AG04450 (cell line): Measurements from ENCODE around the gene SLC6A6. TPM values are rescaled to one million over a fixed set of nuclear protein-coding genes. Genes with fewer than 3 reads are reported as not detected.

Source experiments
- CTCF ChIA-PET: fragments of 300-600, 350-600 bp; formaldehyde crosslinking; extraction: SDS; loops from one replicate; lab custom pipeline; 2022; ENCODE audit warnings: antibody characterized with exemption, inconsistent platforms; lab: Charles Lee
- POLR2A ChIA-PET: fragments of 350-600 bp; formaldehyde crosslinking; extraction: SDS; loops from one replicate; lab custom pipeline; 2021; ENCODE audit warnings: antibody characterized with exemption, inconsistent platforms; lab: Yijun Ruan, JAX
- DNase-seq: peaks from one replicate; pipeline ENCODE4 v3.0.0-alpha.2; 2011; ENCODE audit warnings: low read depth, low spot score
- H3K27ac ChIP-seq: one replicate; pipeline ENCODE4 v1.5.1; 2012; ENCODE audit warnings: low read depth, low read length, control low read depth
- H3K27me3 ChIP-seq: one replicate; pipeline ENCODE4 v1.6.0; 2012; ENCODE audit warnings: low read length; ENCODE audit not compliant: control insufficient read depth, insufficient read depth
- H3K4me3 ChIP-seq: 2 replicates; pipeline ENCODE4 v1.5.1; 2011; ENCODE audit warnings: mild to moderate bottlenecking, low read depth, low read length, control low read depth
- H3K9me3 ChIP-seq: 2 replicates; pipeline ENCODE4 v1.5.1; 2012; ENCODE audit warnings: low read length; ENCODE audit not compliant: control insufficient read depth, insufficient read depth
- polyA plus RNA-seq: library from polyadenylated mRNA; depleted of rRNA; stranded (reverse); fragments of >200 nt; gene quantifications from 2 replicates; pipeline ENCODE4 v1.2.3, GENCODE V29; 2011
- TF ChIP-seq, protein P1 (sequence below): IDR thresholded peaks from 2 replicates; pipeline ENCODE4 v1.5.1; 2011; ENCODE audit warnings: low read depth, low read length, control low read depth, inconsistent platforms

The SLC6A6 gene
- polyA plus RNA-seq, 1 experiment = 30.8 TPM

DNA sequence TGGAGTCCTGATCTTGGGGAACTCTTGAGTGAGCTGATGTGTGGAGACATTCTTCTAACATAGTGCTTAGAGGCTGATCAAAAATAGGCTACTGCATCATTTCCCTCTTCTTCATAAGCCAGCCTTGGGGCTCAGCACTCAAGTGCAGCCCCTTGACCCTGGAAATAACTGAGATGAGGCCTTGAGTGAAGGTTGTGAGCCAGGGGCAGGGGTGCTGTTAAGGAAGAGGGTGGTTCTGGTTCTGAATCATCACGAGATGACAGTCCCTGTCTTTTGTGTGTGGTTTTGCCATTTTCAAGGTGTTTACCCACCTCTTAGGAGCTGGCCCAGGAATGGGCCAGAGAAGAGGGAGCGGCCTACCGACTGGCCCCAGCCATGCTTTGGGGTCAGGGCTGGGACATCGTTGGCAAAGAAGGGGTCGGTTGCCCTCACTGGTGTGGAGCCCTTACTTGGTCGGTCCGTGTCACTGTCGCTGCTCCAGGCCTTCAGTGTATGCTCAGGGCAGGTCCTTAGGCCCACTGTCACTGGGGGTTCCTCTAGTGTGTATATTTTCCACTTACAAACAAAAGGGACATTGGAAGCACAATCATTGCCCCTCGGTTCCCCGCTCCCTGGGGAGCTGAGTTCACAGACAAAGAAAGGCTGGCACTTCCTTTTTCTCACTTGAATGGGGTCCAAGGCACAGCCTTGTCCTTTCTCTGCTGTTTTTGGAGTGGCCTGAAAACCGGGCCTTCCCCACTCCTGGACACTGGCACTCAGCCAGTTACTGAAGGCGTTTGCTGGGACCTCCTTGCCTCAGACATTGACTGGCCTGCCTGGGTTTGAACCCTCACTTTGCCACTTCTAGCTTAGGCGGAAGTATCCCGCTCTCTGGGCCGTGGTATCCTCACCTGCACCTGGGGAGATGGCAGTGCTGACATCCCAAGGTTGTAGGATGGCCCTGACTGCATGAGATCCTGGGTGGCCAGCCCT is 46.6 kb downstream of the SLC6A6 start:
- H3K27me3 ChIP-seq = no peaks in the 10 kb centered on the region
- no peaks in the 10 kb centered on the region; the same call in 1 of the 2 replicates for H3K9me3 ChIP-seq
- ChIA-PET POLR2A (no interaction called here), CTCF (interaction anchor here (0.8 kb wide), 1 partner anchor 246 kb away, joined by 4 read pairs; no protein-coding TSS in a partner anchor)
- TF ChIP-seq, protein P1, sequence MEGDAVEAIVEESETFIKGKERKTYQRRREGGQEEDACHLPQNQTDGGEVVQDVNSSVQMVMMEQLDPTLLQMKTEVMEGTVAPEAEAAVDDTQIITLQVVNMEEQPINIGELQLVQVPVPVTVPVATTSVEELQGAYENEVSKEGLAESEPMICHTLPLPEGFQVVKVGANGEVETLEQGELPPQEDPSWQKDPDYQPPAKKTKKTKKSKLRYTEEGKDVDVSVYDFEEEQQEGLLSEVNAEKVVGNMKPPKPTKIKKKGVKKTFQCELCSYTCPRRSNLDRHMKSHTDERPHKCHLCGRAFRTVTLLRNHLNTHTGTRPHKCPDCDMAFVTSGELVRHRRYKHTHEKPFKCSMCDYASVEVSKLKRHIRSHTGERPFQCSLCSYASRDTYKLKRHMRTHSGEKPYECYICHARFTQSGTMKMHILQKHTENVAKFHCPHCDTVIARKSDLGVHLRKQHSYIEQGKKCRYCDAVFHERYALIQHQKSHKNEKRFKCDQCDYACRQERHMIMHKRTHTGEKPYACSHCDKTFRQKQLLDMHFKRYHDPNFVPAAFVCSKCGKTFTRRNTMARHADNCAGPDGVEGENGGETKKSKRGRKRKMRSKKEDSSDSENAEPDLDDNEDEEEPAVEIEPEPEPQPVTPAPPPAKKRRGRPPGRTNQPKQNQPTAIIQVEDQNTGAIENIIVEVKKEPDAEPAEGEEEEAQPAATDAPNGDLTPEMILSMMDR = no peak
- DNase-seq = no peak
- H3K4me3 ChIP-seq = no peak overlapping the region
- no peak overlapping the region for H3K27ac ChIP-seq

DNA sequence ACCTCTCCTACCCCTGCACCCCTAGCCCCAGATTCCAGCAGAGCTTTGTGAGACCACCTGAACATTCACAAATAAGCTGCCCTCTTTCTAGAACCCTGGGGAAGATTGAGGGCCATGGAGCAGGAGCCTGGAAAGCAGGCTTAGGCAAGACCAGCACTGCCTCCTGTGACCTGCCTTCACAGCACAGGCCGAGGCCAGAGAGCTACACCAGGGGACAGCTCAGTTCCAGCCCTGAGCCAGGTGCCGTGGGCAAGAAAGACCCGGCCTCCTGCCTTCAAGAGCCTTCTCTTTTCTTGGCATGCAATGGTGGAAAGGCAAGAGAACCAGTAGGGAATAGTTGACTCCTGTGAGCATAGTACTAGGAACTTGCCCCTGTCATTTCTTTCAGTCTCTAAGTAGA is 48.1 kb downstream of the SLC6A6 start:
- no peak for DNase-seq
- Histone ChIP-seq H3K4me3 (no peak overlapping the region), H3K27me3 (no peaks in the 10 kb centered on the region), H3K9me3 (no peaks in the 10 kb centered on the region; the same call in 1 of the 2 replicates), H3K27ac (no peak overlapping the region)
- POLR2A ChIA-PET = no interaction called here
- TF ChIP-seq, protein P1 = no peak
- CTCF ChIA-PET = interaction anchor here (0.7 to 1.1 kb wide), 2 partner anchors 189 to 247 kb away, joined by 3 to 4 read pairs; no protein-coding TSS in a partner anchor

DNA sequence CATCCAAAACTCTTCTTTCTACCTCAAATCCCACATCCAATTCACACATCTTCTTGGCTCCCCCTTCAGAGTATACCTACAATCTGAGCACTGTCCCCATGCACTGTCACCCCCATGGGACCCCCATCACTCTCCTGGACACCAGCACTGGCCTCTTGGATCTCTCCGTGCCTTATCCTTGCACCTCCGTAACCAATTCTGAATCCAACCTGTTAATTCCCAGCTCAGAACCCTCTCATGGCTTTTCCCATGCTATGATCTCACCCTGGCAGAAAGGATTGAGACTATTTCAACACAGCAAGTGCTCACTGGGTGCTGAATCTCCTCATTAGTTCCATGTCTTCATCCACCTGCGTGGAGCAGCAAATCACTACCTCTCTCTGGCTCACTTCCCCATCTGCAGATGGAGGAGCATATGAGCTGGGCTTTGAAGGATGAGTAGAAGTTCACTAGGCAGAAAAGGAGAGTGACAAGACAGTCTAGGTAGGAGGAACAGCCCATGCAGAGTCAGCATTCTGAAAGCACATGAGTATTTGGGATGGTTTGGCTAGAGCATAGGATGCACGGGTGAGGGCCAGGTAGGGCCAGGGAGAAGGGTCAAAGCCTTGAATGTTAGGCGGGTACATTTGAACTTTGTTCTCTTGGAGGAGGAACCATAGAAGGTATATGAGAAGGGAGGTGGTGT is 48.7 kb downstream of the SLC6A6 start:
- no peak overlapping the region for H3K4me3 ChIP-seq
- POLR2A ChIA-PET = interaction anchor here (1.1 to 1.7 kb wide), 3 partner anchors 9 to 247 kb away, joined by 3 to 8 read pairs (median 5); no protein-coding TSS in a partner anchor
- H3K9me3 ChIP-seq = no peaks in the 10 kb centered on the region; the same call in 1 of the 2 replicates
- H3K27ac ChIP-seq = peak overlapping the region; percentile 100
- DNase-seq = no peak
- H3K27me3 ChIP-seq = no peaks in the 10 kb centered on the region
- TF ChIP-seq, protein P1 = no peak
- CTCF ChIA-PET = interaction anchor here (0.7 to 5.7 kb wide), 3 partner anchors 190 to 248 kb away, joined by 3 to 49 read pairs (median 4); no protein-coding TSS in a partner anchor

DNA sequence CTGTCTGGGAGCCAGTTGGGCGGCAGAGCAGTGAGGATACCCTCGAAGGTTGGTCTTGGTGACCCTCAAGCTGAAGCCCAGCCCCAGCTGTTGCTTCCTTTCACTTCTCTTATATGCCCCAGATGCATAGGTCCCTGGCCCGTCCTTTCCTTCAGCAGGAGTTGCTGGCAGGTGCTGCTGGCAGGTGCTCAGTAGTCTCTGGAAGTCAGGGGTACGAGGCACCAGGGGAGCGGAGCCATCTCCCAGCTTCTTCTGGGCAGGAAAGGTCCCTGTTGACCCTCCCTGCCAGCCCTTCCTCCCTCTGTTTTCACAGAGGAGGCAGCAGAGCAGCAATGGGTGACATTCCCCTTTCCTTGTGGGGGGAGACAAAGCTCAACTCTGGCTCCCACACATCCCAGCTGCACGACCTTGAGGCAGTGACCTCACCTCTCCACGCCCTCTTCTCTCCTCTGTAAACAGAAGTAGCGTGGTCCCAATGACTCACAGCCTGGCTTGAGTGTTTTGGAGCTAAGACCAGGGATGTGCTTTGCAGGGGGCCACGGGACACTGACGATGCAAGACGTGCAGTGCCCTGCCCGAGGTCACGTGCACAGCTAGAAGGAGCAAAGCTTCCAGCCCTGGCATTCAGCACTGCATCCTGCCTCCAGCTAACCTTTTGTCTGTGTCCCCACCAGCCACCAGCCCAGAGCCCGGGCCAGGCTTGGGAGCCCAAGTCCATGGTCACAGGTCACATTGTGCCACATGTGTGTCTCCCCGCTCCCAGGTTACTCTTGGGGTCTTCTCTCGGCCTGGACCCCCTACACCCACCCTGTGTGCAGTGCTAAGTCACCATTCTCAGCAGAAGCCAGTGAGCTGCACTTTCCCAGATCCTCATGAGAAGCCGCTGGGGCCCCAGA is 49.7 kb downstream of the SLC6A6 start:
- TF ChIP-seq, protein P1 = no peak
- Histone ChIP-seq H3K9me3 (no peaks in the 10 kb centered on the region; the same call in 1 of the 2 replicates), H3K27me3 (no peaks in the 10 kb centered on the region), H3K4me3 (peak overlapping the region; percentile 32), H3K27ac (peak overlapping the region; percentile 100)
- ChIA-PET POLR2A (interaction anchor here (0.8 to 2.3 kb wide), 18 partner anchors 9 to 327 kb away, joined by 3 to 14 read pairs (median 4); partner anchors contain the start of genes CHCHD4, LSM3, SLC6A6 and TMEM43), CTCF (interaction anchor here (0.7 to 5.7 kb wide), 4 partner anchors 13 to 248 kb away, joined by 3 to 49 read pairs (median 4); no protein-coding TSS in a partner anchor)
- DNase-seq = peak; percentile 92
